Choroid plexus epithelial cell (primary cell): Measurements from ENCODE around the gene ERC2.

ENCODE experiments used
- DNase-seq: peaks from one replicate; pipeline ENCODE4 v3.0.0-alpha.2; 2010; ENCODE audit warnings: low read depth
- H3K4me3 ChIP-seq: 2 replicates; pipeline ENCODE4 v1.5.1; 2011; ENCODE audit warnings: low read depth, mild to moderate bottlenecking, control low read depth, low read length, moderate library complexity
- TF ChIP-seq, protein P1 (sequence below): conservative IDR thresholded peaks from 2 replicates; pipeline ENCODE4 v1.5.1; 2011; ENCODE audit warnings: low read depth, mild to moderate bottlenecking, control low read depth, inconsistent platforms, low read length, moderate library complexity

Gene ERC2

DNA sequence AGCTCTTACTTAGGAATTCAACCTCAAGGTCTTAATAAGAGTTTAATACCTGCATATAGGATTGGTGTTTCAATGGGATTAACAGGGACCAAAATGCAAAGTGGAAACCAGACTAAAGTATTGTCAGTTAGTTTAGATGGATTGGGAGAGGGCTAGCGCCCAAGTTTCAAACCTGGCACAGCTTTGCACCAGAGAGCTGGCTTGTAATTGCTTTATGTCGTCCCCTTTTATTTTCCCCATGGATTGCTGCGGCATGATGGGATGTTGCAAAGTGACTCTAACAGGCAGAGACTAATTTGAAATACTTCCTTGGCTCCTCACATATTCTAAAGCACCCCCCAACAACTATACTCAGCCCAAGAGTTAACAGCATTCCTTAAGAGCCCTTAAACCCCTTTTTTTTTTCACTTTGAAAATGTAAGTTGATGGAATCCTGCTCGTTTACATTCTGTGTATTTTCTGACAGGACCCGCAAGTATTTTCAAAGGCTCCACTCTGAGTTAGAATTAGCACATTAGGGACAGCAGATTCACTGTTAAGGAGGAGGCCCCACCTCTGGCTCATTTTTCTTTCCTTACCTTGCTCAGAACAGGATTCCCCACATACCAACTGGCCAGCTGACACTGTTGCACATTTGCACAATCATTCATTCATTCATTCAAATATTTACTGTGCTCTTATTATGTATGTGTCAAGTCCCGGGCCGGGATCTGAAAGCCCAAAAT is 214.2 kb downstream of the ERC2 start:
- TF ChIP-seq, protein P1, sequence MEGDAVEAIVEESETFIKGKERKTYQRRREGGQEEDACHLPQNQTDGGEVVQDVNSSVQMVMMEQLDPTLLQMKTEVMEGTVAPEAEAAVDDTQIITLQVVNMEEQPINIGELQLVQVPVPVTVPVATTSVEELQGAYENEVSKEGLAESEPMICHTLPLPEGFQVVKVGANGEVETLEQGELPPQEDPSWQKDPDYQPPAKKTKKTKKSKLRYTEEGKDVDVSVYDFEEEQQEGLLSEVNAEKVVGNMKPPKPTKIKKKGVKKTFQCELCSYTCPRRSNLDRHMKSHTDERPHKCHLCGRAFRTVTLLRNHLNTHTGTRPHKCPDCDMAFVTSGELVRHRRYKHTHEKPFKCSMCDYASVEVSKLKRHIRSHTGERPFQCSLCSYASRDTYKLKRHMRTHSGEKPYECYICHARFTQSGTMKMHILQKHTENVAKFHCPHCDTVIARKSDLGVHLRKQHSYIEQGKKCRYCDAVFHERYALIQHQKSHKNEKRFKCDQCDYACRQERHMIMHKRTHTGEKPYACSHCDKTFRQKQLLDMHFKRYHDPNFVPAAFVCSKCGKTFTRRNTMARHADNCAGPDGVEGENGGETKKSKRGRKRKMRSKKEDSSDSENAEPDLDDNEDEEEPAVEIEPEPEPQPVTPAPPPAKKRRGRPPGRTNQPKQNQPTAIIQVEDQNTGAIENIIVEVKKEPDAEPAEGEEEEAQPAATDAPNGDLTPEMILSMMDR = no peak
- no peak overlapping the region for H3K4me3 ChIP-seq
- no peak for DNase-seq

- DNase-seq = peak; percentile 75
- TF ChIP-seq, protein P1 = peak; percentile 72
- no peak overlapping the region for H3K4me3 ChIP-seq
These were observed 216.8 kb downstream of the ERC2 start for GRCh38 chr3:56251343-56251945.

DNA sequence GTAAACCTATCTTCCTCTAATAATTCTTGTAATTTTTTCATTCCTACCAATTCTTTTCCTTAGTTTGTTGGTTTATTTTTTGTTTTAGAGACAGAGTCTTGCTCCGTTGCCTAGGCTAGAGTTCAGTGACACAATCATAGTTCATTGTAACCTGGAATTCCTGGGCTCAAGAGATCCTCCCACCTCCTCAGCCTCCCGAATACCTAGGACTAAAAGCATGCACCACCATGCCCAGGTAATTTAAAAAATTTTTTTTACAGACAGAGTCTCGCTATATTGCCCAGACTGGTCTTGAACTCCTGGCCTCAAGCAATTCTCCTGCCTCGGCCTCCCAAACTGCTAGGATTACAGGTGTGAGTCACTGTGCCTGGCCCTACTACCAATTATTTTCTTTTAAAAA is 220.2 kb downstream of the ERC2 start:
- TF ChIP-seq, protein P1 = no peak
- no peak overlapping the region for H3K4me3 ChIP-seq
- DNase-seq = no peak

DNA sequence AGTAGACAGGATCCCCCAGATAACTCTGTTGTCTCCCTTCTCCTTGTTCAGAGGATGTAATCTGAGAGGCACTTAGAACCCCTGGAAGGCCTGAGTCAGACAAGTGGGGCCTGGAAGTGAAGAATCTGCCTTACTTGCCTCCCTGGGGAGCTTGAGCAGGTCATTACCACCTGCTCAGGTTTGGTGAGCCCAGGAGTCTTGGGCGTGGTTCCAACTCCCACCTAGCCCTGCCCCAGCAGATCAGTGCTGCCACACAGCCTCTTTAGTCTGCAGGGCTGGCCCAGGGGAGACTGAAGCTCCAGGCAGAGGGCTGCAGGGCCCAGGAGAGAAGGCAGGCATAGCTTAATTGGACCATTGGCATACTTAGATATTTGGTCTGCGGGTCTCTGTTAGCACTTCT is 230.0 kb downstream of the ERC2 start:
- no peak overlapping the region for H3K4me3 ChIP-seq
- TF ChIP-seq, protein P1 = no peak

GRCh38 chr3:56233742-56234141 is 234.5 kb downstream of the ERC2 start:
- no peak for DNase-seq
- TF ChIP-seq, protein P1 = no peak
- H3K4me3 ChIP-seq = no peak overlapping the region

More for the DNA sequence above, 230.0 kb downstream of the ERC2 start:
- DNase-seq = no peak

GRCh38 chr3:56229311-56229710 is 239.0 kb downstream of the ERC2 start:
- TF ChIP-seq, protein P1 = no peak
- DNase-seq = no peak
- no peak overlapping the region for H3K4me3 ChIP-seq

DNA sequence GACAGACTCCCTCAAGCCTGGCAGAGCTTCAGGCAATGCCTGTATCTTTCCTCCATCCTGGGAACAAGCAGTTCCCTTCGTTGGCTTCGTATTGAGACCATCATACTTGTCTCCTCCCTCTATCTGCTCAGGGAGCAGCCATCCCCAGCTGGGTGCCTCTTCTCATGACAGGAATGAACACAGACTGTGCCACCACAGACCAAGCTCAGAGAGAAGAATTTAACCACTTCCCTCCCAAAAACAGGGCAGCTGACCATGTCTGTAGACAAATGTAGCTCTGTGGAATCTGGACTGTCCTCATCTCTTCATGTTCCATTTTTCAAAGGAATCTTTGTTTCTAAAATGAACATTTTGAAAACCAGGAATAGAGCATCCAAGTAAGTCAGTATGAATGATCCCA is 245.4 kb downstream of the ERC2 start:
- no peak overlapping the region for H3K4me3 ChIP-seq
- TF ChIP-seq, protein P1 = no peak
- DNase-seq = no peak
